NT2/D1 (cell line): ENCODE data around the gene MTRF1.
A peak's percentile ranks its signal among the peaks of the same experiment; 100 is the strongest.

Source experiments
- DNase-seq: peaks from one replicate; pipeline ENCODE4 v3.0.0-alpha.2; 2011; ENCODE audit warnings: low read depth, low spot score
- H3K27me3 ChIP-seq: 2 replicates; pipeline ENCODE4 v1.6.0; 2011; ENCODE audit warnings: mild to moderate bottlenecking; ENCODE audit not compliant: insufficient read length, insufficient read depth
- H3K36me3 ChIP-seq: 2 replicates; pipeline ENCODE4 v1.6.1; 2011; ENCODE audit warnings: mild to moderate bottlenecking, low read length, mixed read lengths; ENCODE audit not compliant: insufficient read depth, insufficient read length
- H3K4me1 ChIP-seq: 2 replicates; pipeline ENCODE4 v1.5.1; 2011; ENCODE audit not compliant: insufficient read depth, insufficient read length
- H3K4me3 ChIP-seq: 2 replicates; pipeline ENCODE4 v1.5.1; 2011; ENCODE audit warnings: low read depth; ENCODE audit not compliant: insufficient read length
- H3K9ac ChIP-seq: 2 replicates; pipeline ENCODE4 v1.6.0; 2011; ENCODE audit warnings: low read depth; ENCODE audit not compliant: insufficient read length
- H3K9me3 ChIP-seq: 2 replicates; pipeline ENCODE4 v1.5.1; 2011; ENCODE audit warnings: mild to moderate bottlenecking, low read length; ENCODE audit not compliant: insufficient read depth
- SUZ12 ChIP-seq: IDR thresholded peaks from 2 replicates; pipeline ENCODE4 v1.6.1; 2011; ENCODE audit not compliant: insufficient read length, insufficient read depth; ENCODE audit errors: extremely low read depth
- YY1 ChIP-seq: IDR thresholded peaks from 2 replicates; pipeline ENCODE4 v1.6.1; 2011; ENCODE audit not compliant: insufficient read length, insufficient read depth
- ZNF274 ChIP-seq: IDR thresholded peaks from 2 replicates; pipeline ENCODE4 v1.6.1; 2011; ENCODE audit warnings: mild to moderate bottlenecking, low read depth, low read length

The MTRF1 gene, protein sequence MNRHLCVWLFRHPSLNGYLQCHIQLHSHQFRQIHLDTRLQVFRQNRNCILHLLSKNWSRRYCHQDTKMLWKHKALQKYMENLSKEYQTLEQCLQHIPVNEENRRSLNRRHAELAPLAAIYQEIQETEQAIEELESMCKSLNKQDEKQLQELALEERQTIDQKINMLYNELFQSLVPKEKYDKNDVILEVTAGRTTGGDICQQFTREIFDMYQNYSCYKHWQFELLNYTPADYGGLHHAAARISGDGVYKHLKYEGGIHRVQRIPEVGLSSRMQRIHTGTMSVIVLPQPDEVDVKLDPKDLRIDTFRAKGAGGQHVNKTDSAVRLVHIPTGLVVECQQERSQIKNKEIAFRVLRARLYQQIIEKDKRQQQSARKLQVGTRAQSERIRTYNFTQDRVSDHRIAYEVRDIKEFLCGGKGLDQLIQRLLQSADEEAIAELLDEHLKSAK

DNA sequence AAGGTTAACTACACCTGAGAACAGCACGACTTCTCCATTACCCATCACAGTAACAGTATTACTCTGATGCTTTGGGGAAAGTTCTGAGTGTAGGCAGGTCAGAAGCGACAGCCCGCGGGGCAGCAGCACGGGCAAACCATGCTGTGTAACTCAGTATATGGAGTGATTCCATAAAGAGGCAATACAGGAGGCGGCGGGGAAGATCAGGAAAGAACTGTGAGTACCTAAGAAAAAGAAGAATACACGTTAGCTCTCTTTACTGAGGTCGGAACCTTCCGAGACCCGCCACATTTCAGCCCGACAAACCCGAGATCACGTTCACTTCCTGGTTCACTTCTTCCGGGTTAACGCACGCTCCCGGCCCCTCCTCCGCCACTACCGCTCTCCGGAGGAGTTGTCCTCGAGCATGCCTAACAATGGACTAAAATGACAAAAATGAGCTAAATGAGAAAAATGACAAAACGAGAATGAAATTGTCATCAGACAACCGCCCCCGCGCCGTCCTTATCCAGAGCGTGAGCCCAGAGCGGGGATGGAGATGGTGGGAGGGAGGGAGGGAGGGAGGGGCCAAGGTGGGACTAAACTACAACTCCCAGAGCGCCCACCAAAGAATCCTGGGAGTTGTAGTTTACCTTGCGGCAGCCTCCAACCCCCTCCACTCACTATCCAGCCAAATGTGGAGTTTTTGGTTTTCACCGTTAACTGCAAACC is at the start of gene MTRF1:
Gene MTRF1 (minus strand): TSS at position 316 of the 711 bp plus-strand sequence. CDS start 2,669 bp downstream, outside the sequence.
- TF ChIP-seq YY1 (no peak), ZNF274 (no peak), SUZ12 (no peak)
- Histone ChIP-seq H3K4me1 (no peaks in the 10 kb centered on the region), H3K27me3 (no peaks in the 10 kb centered on the region), H3K9ac (peak within 1 kb of the TSS; percentile 86), H3K9me3 (peaks cover 22% of the 10 kb centered on the region), H3K36me3 (peaks cover 22% of the 10 kb centered on the region), H3K4me3 (peak within 1 kb of the TSS; percentile 77)
- peak; percentile 39 for DNase-seq

GRCh38 chr13:41313117-41313516 is 49.7 kb upstream of the MTRF1 start:
- Histone ChIP-seq H3K4me3 (no peak overlapping the region), H3K9ac (no peak overlapping the region), H3K27me3 (no peaks in the 10 kb centered on the region), H3K4me1 (no peaks in the 10 kb centered on the region), H3K36me3 (peaks cover 3% of the 10 kb centered on the region), H3K9me3 (no peaks in the 10 kb centered on the region)
- TF ChIP-seq ZNF274 = no peak
- TF ChIP-seq SUZ12 = no peak
- no peak for TF ChIP-seq YY1
- DNase-seq = no peak

DNA sequence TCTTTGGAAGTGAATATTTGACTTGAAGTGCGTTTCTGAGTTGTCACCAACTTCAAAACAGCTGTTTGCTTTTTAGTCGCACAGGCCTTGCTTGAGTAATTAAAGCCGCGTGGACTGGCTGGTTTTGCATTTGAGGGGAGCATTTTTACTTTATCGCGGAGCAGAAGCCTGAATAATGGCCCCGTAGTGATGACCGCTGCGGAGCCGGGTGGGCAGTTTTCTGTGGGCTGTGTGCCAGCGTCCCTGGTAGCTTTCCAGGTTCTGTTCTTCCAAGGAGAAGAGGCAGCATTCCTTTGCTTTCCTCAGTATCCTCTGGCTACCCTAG is 48.8 kb upstream of the MTRF1 start:
- DNase-seq = no peak
- TF ChIP-seq ZNF274 (no peak), YY1 (no peak), SUZ12 (no peak)
- H3K9me3 ChIP-seq = no peaks in the 10 kb centered on the region
- H3K36me3 ChIP-seq = no peaks in the 10 kb centered on the region
- H3K4me3 ChIP-seq = peak overlapping the region; percentile 87
- H3K27me3 ChIP-seq = no peaks in the 10 kb centered on the region
- no peaks in the 10 kb centered on the region for H3K4me1 ChIP-seq
- peak overlapping the region; percentile 95 for H3K9ac ChIP-seq

DNA sequence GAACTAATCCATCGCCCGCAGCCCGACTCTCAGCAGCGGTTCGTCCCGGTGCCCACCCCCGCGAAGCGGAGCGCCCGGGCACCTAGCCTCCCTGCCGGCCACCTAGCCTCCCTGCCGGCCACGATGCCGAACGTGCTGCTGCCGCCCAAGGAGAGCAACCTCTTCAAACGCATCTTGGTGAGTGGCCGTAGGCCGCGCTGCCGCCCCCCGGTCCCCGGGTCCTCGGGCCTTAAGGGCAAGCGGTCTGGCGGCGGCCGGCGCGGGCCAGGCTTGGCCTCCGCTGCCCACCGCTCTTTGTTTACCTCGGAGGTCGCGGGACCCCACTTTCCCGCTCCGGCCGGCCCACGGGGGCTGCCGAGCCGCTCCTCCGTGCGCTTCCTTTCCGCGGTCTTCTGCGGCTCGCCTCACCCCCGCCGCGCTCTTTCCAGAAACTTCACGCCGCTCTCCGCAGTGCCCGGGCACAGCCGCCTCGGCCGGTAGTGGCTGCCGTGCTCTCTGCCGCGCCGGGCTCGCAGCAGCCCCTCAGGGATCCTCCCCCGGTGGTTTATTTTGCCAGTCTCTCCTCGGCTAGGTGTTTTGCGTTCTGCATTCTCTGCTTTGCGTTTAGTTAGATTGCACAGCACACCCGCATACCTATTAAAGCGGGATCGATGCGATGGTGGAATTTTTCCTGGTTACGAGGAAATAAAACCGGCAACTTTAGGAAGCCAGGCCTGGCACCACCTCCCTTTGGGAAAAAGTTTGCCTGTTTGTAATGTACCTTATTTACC is 48.2 kb upstream of the MTRF1 start:
- peak overlapping the region; percentile 87 for H3K4me3 ChIP-seq
- no peaks in the 10 kb centered on the region for H3K36me3 ChIP-seq
- TF ChIP-seq YY1 (no peak), SUZ12 (no peak), ZNF274 (no peak)
- no peaks in the 10 kb centered on the region for H3K4me1 ChIP-seq
- H3K9ac ChIP-seq = peak overlapping the region; percentile 95
- H3K27me3 ChIP-seq = no peaks in the 10 kb centered on the region
- DNase-seq = no peak
- no peaks in the 10 kb centered on the region for H3K9me3 ChIP-seq

DNA sequence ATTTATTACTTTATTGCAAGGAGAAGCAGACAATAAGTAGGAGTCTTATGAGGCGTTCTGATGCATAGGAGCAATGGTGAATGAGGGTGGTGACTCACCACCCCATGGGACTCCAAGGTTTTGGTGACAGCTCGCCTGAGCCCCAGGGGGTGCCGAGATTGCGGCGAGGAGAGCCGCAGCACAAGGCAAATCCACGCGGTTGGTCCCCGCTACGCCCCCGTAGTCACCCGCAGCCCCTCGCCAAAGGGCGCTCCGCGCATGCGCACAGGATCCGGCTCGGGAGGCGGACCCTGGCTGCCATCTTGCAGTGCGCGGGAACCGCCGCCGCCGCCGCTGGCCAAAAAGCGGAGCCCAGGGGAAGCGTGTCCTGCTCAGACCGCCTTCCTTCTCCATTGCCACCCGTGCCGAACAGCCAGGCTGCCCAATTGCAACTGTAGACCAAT is 47.6 kb upstream of the MTRF1 start, which contains the start of gene NAA16:
Gene NAA16 (plus strand): TSS at position 305 of the 443 bp plus-strand sequence. CDS start 262 bp downstream, outside the sequence.
- Histone ChIP-seq H3K36me3 (no peaks in the 10 kb centered on the region), H3K4me3 (peak within 1 kb of the TSS; percentile 87), H3K9me3 (no peaks in the 10 kb centered on the region), H3K4me1 (no peaks in the 10 kb centered on the region), H3K27me3 (no peaks in the 10 kb centered on the region), H3K9ac (peak within 1 kb of the TSS; percentile 95)
- DNase-seq = peak; percentile 55
- no peak for TF ChIP-seq ZNF274
- TF ChIP-seq YY1 = no peak
- TF ChIP-seq SUZ12 = no peak

DNA sequence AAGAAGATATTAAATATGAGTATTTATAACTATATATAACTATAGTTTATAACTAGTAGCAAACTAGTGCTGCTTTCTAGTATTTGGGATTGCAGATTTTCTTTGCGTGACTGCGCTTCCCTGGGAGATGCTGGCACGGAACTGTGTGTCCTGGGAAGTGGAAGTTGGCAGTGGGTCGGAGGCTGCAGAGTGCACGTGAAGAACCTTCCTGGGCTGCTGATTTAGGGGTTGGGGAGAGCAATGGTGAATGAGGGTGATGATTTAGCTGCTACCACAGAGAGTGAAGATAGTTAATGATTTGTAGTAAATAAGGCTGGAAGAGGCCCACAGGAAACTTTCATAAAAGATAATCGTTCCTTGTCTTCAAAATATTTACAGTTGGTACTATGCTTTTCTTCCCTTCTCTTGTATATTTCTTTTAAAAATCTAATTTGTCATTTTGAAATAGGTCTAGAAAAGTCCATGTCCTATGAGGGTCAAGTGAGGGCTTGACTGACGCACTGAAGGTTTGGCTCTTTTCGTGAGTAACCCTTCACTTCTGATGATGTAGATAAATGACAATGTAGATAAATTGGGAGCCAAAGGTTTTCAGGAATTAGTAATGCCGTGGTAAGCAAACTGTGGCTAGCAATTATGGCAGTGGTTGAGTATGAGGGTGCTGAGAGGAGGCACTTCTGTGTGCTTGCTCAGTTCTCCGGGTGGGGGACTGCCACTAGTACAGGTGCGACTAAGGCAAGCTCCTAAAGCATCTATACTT is 44.7 kb upstream of the MTRF1 start:
- Histone ChIP-seq H3K27me3 (no peaks in the 10 kb centered on the region), H3K9me3 (no peaks in the 10 kb centered on the region), H3K36me3 (no peaks in the 10 kb centered on the region), H3K4me1 (no peaks in the 10 kb centered on the region), H3K4me3 (no peak overlapping the region), H3K9ac (no peak overlapping the region)
- DNase-seq = no peak
- TF ChIP-seq YY1 = no peak
- no peak for TF ChIP-seq SUZ12
- TF ChIP-seq ZNF274 = no peak
